Epithelial cell of proximal tubule (primary cell): ENCODE results near the gene SLC15A3. TPM values are rescaled to one million over a fixed set of nuclear protein-coding genes. Genes with fewer than 3 reads are reported as not detected.

Experiments
- DNase-seq: peaks from one replicate; pipeline ENCODE4 v3.0.0-alpha.2; 2011; ENCODE audit warnings: low read depth
- H3K4me3 ChIP-seq: 2 replicates; pipeline ENCODE4 v1.5.1; 2011; ENCODE audit warnings: low read depth, mild to moderate bottlenecking, low read length
- total RNA-seq: library from RNA; depleted of rRNA; stranded (reverse); fragments of >200 nt; gene quantifications from 2 replicates; pipeline ENCODE4 v1.2.3, GENCODE V29; 2015
- TF ChIP-seq, protein P1 (sequence below): conservative IDR thresholded peaks from 2 replicates; pipeline ENCODE4 v1.5.1; 2012; ENCODE audit warnings: low read depth, mild to moderate bottlenecking, low read length

Gene SLC15A3
- total RNA-seq, 1 donor from 2014 or later = 0.86 TPM

DNA sequence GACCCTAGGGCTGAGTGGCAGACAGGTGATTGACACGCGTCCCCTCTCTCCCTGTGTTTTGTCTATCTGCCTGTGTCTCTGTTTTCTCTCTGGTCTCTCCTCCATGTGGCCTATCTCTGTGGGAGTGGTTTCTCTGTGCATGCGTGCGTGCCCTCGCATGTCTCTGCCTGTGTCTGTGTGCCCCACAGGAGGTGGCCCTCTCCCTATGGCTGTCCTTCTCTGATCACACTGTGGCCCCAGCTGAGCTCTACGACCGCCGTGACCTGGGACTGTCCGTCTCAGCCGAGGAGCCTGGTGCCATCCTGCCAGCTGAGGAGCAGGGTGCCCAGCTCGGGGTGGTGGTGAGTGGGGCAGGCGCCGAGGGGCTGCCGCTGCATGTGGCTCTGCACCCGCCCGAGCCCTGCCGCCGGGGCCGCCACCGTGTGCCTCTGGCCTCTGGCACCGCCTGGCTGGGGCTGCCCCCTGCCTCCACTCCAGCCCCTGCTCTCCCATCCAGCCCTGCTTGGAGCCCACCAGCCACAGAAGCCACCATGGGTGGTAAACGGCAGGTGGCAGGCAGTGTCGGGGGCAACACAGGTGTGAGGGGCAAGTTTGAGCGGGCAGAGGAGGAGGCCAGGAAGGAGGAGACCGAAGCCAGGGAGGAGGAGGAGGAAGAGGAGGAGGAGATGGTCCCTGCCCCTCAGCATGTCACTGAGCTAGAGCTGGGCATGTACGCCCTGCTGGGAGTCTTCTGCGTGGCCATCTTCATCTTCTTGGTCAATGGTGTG is 16.1 kb downstream of the SLC15A3 start:
- TF ChIP-seq, protein P1, sequence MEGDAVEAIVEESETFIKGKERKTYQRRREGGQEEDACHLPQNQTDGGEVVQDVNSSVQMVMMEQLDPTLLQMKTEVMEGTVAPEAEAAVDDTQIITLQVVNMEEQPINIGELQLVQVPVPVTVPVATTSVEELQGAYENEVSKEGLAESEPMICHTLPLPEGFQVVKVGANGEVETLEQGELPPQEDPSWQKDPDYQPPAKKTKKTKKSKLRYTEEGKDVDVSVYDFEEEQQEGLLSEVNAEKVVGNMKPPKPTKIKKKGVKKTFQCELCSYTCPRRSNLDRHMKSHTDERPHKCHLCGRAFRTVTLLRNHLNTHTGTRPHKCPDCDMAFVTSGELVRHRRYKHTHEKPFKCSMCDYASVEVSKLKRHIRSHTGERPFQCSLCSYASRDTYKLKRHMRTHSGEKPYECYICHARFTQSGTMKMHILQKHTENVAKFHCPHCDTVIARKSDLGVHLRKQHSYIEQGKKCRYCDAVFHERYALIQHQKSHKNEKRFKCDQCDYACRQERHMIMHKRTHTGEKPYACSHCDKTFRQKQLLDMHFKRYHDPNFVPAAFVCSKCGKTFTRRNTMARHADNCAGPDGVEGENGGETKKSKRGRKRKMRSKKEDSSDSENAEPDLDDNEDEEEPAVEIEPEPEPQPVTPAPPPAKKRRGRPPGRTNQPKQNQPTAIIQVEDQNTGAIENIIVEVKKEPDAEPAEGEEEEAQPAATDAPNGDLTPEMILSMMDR = no peak
- DNase-seq = no peak
- H3K4me3 ChIP-seq = no peak overlapping the region

DNA sequence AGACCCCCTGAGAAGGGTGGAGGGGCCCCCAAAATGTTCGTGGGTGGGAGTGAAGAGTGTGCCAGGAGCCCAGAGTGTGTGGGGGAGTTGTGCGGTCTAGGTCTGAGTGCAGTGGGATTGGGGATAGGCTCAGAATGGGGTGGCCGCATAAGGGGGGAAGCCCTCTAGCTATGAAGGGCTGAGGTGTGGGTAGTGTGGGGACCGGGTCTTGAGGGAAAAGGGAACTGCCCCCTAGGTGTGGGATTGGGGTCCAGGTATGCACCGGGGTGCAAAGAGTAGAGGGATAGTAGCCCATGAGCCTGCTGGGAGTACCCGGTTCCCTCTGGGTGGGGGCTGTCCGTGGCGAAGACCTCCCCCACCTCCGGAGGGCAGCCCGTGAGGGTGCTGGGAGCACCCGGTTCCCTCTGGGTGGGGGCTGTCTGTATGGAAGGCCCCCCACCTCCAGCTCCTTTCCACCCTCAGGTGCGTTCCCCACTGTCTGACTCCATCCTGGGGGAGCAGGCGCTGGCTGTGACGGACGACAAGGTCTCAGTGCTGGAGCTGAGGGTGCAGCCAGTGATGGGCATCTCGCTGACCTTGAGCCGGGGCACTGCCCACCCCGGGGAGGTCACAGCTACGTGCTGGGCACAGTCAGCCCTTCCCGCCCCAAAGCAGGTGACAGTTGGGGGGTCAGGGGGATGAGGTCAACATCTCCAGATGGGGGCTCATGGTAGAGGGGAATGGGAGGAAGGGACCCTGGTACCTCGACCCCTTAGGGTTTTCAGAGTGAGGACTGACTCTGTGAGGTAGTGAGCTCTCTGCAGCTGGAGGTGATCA is 17.0 kb downstream of the SLC15A3 start:
- no peak for DNase-seq
- TF ChIP-seq, protein P1 = no peak

DNA sequence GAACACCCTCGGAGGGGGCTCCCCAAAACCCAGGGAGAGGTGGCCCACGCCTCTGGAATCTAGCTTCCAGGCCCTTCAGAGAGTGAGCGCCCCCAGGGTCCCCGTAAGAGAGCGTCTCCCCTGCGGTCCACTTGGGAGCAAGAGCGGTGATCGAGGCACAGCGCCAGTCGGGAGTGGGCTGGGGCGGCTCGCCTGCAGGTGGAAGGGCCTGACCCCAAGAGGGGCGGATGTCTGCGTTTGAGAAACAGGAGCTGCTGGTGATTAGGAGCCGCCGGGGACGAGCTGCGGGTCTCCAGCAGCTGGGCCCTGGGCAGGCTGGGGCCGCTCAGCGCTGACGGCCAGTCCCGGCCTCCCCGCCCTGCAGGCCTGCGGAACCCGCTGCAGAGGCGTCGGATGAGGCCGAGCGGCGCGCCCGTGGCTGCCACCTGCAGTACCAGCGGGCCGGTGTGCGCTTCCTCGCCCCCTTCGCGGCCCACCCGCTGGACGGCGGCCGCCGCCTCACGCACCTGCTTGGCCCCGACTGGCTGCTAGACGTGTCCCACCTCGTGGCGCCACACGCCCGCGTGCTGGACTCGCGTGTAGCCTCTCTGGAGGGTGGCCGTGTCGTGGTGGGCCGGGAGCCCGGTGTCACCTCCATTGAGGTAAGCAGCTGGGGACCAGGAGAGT is 17.7 kb downstream of the SLC15A3 start:
- TF ChIP-seq, protein P1 = no peak
- H3K4me3 ChIP-seq = no peak overlapping the region
- DNase-seq = no peak

More for the DNA sequence above, 17.0 kb downstream of the SLC15A3 start:
- H3K4me3 ChIP-seq = no peak overlapping the region

DNA sequence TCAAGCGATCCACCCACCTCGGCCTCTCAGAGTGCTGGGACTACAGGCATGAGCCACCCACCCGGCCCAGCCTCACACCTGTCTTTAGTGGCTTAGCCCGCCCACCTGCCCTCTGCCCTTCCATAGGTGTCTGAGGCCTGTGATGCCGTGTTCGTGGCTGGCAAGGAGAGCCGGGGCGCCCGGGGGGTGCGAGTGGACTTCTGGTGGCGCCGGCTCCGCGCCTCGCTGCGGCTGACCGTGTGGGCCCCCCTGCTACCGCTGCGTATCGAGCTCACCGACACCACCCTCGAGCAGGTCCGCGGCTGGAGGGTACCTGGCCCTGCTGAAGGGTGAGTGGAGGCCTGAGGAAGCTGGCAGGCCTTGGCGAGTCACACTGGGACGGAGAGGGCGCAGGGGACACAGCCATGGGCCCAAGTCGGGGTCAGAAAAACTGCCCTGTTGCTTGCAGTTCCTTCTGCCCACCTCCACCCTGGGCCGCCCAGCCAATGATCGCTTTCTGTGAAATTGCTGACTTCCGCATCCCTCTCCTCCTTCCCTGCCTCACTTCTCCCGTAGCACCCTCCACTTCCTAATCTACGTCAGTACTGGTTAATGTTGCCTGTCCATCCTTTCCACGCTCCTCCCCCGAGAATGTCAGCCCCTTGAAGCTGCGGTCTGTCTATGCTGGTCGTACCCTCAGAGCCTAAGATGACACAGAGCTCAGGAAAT is 18.4 kb downstream of the SLC15A3 start:
- no peak overlapping the region for H3K4me3 ChIP-seq
- no peak for DNase-seq
- TF ChIP-seq, protein P1 = no peak

DNA sequence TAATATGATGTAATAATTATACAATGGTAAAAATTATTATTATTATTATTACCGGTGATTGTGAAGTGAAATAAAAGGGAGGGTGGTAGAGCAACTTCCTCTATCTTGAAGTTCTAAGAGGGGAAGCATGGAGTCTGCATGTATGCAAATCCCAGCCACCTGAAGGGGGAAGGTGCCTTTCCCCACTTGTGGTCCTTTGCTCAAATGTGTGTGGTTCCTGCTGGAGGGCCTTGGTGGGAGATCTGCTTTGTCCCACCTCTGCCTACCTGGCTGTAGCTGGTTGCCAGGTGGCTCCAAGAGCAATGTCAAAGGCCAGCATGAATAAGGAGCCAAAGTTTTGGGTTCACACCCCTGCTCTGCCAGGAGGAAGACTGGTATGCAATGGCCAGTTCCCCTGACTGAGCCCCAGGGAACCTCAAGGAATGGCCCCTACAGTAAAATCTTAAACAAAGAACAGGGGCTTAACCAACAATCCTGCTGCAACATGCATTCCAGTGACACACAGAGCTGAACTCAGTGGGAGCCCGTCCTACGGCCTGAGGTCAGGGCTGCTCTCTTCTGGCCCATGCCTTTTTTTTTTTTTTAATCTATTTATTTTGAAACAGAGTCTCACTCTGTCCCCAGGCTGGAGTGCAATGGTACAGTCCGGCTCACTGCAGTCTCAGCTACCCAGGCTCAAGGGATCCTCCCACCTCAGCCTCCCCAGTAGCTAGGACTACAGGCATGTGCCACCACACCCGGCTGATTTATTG is 19.2 kb downstream of the SLC15A3 start:
- no peak for DNase-seq
- TF ChIP-seq, protein P1 = no peak
- H3K4me3 ChIP-seq = no peak overlapping the region

DNA sequence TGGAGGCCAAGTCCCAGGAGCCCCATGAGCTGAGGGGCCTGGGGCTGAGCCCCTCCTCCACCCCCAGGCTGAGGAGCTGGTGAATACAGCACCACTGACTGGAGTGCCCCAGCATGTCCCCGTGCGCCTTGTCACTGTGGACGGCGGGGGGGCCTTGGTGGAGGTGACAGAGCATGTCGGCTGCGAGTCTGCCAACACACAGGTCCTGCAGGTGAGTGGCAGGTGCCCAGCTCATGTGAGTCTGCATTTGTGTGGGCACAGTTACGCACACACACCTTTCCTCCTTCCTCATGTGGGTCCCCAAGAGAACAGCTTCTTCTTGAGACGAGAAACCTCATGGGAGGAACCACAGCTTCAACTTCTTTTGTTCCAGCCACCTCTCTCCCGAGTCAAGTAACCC is 20.1 kb downstream of the SLC15A3 start:
- no peak overlapping the region for H3K4me3 ChIP-seq
- no peak for DNase-seq
- TF ChIP-seq, protein P1 = no peak
